ENCODE data around the gene RRP1. TPM values are rescaled to one million over a fixed set of nuclear protein-coding genes. Genes with fewer than 3 reads are reported as not detected.

RRP1 gene
- total and polyA plus RNA-seq, 9 of the 15 experiments (the other 6 are each of a cell fraction or from before 2014, with no cell fraction given) = 0.89 to 105 (median 51.6) TPM

DNA sequence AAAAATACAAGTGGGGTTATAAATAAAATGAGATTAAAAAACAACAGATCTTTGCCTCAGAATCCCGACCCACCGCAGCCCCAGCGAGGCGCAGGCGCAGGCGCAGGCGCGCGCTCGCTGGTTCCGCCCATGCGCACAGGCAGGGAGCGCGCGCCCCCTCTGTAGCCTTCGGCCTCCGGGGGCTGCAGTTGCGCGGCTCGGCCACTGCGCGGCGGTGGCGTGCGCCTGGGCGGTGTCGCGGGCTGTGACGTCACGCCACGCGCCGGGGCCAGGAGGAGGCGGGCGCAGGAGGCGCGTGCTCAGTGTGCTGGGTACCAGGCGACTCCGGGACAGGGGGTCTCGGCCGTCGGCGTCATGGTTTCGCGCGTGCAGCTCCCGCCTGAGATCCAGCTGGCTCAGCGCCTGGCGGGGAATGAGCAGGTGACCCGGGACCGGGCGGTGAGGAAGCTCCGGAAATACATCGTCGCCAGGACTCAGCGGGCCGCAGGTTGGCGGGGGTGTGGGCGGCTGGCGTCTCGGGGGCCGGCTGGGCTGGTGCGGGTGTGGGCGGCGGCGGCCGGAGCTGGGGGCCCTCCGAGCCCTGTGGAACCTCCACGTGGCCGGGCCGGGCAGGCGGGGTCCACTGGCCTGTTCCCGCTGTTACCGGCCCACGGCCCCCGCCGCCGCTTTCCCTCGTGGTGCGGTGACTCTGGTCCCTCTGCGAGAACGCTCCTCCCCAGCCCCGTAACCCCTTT lies at the start of gene RRP1 (continued):
- peak; percentile 86 for TF ChIP-seq L3MBTL2 (IDR thresholded peaks at IDR 0.05)

GRCh38 chr21:43739621-43740435 lies 49.5 kb upstream of the RRP1 start:
- no peaks in the 10 kb centered on the region for H3K9me3 ChIP-seq (replicated peaks; ENCODE audit: control insufficient read depth, insufficient read depth, low read depth, low read length)
- in situ Hi-C loops (cut with MboI) (no loop called here), intact Hi-C loops (cut with micrococcal nuclease) (no loop called here)
- peak overlapping the region in 1 of 2 experiments; percentile 3; a peak in 1 of 4 replicates for H3K9ac ChIP-seq (ENCODE audit: insufficient read depth in 1 of 2, low read depth in 2 of 2, low read length in 2 of 2)
- no peak overlapping the region for H2AFZ ChIP-seq (ENCODE audit: low read depth, low read length)
- WGBS (ENCODE audit: insufficient coverage, low coverage, missing lambda C conversion rate) = 96% methylated on average over 25 of the region's 25 CpGs
- peaks cover 44% of the 10 kb centered on the region for H3K79me2 ChIP-seq (ENCODE audit: control insufficient read depth, insufficient read depth, low read length)
- DNase-seq (ENCODE audit: extremely low read depth in 1 of 4, low spot score in 3 of 4) (peak in 2 of 4 experiments; percentile 43 to 54), ATAC-seq (no peak), FAIRE-seq (peak; percentile 84)
- CTCF ChIA-PET (ENCODE audit: low intra/inter-chr PET ratio) = no interaction called here
- H3K4me3 ChIP-seq = no peak overlapping the region
- no peak overlapping the region for H3K27ac ChIP-seq (ENCODE audit: extremely low read depth, low read depth, low read length)
- no peak overlapping the region for H3K4me2 ChIP-seq (ENCODE audit: insufficient read depth, low read length)
- peaks cover 19 to 70% of the 10 kb centered on the region in 2 experiments for H3K4me1 ChIP-seq (replicated peaks in 1 of 2; ENCODE audit: control insufficient read depth in 2 of 2, insufficient read depth in 2 of 2, low read length in 2 of 2)
- peaks cover 78% of the 10 kb centered on the region; the same call in 2 of the 3 replicates for H3K36me3 ChIP-seq (ENCODE audit: control insufficient read depth, insufficient read depth, low read length)
- peaks cover 11% of the 10 kb centered on the region for H3K9me1 ChIP-seq (ENCODE audit: control insufficient read depth, insufficient read depth, low read length)
- POLR2A ChIA-PET = interaction anchor here (1.2 to 1.6 kb wide), 2 partner anchors 9 to 18 kb away, joined by 3 to 7 read pairs; no protein-coding TSS in a partner anchor
- H4K20me1 ChIP-seq (replicated peaks; ENCODE audit: control insufficient read depth, insufficient read depth, low read length) = peaks cover 19% of the 10 kb centered on the region
- no TSS peak for BruUV-seq (replicated peaks)
- no peaks in the 10 kb centered on the region for H3K27me3 ChIP-seq (ENCODE audit: control insufficient read depth in 2 of 2, insufficient read depth in 2 of 2, low read length in 2 of 2)
- TF ChIP-seq NR2C1 (IDR thresholded peaks at IDR 0.05) (no peak), NR2C1 (tag; IDR thresholded peaks at IDR 0.05) (no peak), ADNP (tag; IDR thresholded peaks at IDR 0.05) (no peak), ZNF699 (CRISPR knock-in tag; IDR thresholded peaks at IDR 0.05; ENCODE audit: insufficient replicate concordance) (no peak), RBM22 (IDR thresholded peaks at IDR 0.05; ENCODE audit: low read depth, low read length, poor library complexity, severe bottlenecking) (peak; percentile 31), SREBF1 (IDR thresholded peaks at IDR 0.05; ENCODE audit: borderline replicate concordance, low read depth, low read length) (no peak), ZNF121 (CRISPR knock-in tag; conservative IDR thresholded peaks at IDR 0.05) (no peak), POLR2AphosphoS5 (IDR thresholded peaks at IDR 0.05; ENCODE audit: control insufficient read depth, insufficient read depth, low read depth, low read length) (no peak), POLR2G (IDR thresholded peaks at IDR 0.05; ENCODE audit: low read depth, low read length) (peak; percentile 61), U2AF2 (optimal IDR thresholded peaks at IDR 0.05; ENCODE audit: low read depth, low read length) (no peak)
- TF ChIP-seq, protein P1, sequence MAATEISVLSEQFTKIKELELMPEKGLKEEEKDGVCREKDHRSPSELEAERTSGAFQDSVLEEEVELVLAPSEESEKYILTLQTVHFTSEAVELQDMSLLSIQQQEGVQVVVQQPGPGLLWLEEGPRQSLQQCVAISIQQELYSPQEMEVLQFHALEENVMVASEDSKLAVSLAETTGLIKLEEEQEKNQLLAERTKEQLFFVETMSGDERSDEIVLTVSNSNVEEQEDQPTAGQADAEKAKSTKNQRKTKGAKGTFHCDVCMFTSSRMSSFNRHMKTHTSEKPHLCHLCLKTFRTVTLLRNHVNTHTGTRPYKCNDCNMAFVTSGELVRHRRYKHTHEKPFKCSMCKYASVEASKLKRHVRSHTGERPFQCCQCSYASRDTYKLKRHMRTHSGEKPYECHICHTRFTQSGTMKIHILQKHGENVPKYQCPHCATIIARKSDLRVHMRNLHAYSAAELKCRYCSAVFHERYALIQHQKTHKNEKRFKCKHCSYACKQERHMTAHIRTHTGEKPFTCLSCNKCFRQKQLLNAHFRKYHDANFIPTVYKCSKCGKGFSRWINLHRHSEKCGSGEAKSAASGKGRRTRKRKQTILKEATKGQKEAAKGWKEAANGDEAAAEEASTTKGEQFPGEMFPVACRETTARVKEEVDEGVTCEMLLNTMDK (IDR thresholded peaks at IDR 0.05; ENCODE audit: borderline replicate concordance, insufficient read depth, low read depth, low read length, poor library complexity, severe bottlenecking) = no peak

All from K562 (cell line).